ENCODE data around the gene EFCAB12.

EFCAB12 gene

GRCh38 chr3:129360705-129361460 is 67.6 kb downstream of the EFCAB12 start:
- H3K4me3 ChIP-seq (ENCODE audit: low read length) = no peak overlapping the region
- no peak overlapping the region for H3K9ac ChIP-seq (ENCODE audit: low read length)
- no peaks in the 10 kb centered on the region for H3K4me1 ChIP-seq (ENCODE audit: low read length)
- no peak overlapping the region for H3K4me2 ChIP-seq (ENCODE audit: low read length)
- H3K9me3 ChIP-seq (ENCODE audit: insufficient read depth, low read length) = no peaks in the 10 kb centered on the region
- H3K36me3 ChIP-seq (replicated peaks; ENCODE audit: low read depth, low read length) = no peaks in the 10 kb centered on the region
- TF ChIP-seq CTCF (IDR thresholded peaks at IDR 0.05; ENCODE audit: low read depth, low read length) (no peak), EZH2phosphoT487 (IDR thresholded peaks at IDR 0.05; ENCODE audit: low read depth) (no peak)
- no peak overlapping the region for H3K27ac ChIP-seq (ENCODE audit: low read length)
- H2AFZ ChIP-seq (ENCODE audit: low read depth, low read length) = no peak overlapping the region
- H3K27me3 ChIP-seq (ENCODE audit: low read depth, low read length) = no peaks in the 10 kb centered on the region
- H3K79me2 ChIP-seq (ENCODE audit: low read length) = no peaks in the 10 kb centered on the region
- H4K20me1 ChIP-seq (ENCODE audit: insufficient read depth, low read length) = no peaks in the 10 kb centered on the region

- Histone ChIP-seq H3K9me3 (ENCODE audit: insufficient read depth, low read length) (no peaks in the 10 kb centered on the region), H3K9ac (ENCODE audit: low read length) (no peak overlapping the region), H3K27ac (ENCODE audit: low read length) (no peak overlapping the region), H3K36me3 (replicated peaks; ENCODE audit: low read depth, low read length) (no peaks in the 10 kb centered on the region), H3K4me3 (ENCODE audit: low read length) (no peak overlapping the region), H3K27me3 (ENCODE audit: low read depth, low read length) (no peaks in the 10 kb centered on the region), H3K79me2 (ENCODE audit: low read length) (no peaks in the 10 kb centered on the region), H3K4me1 (ENCODE audit: low read length) (no peaks in the 10 kb centered on the region), H2AFZ (ENCODE audit: low read depth, low read length) (no peak overlapping the region), H3K4me2 (ENCODE audit: low read length) (no peak overlapping the region), H4K20me1 (ENCODE audit: insufficient read depth, low read length) (no peaks in the 10 kb centered on the region)
- no peak for TF ChIP-seq EZH2phosphoT487 (IDR thresholded peaks at IDR 0.05; ENCODE audit: low read depth)
Measured at GRCh38 chr3:129360171-129360611, 68.2 kb downstream of the EFCAB12 start.

GRCh38 chr3:129358772-129359371 is 69.6 kb downstream of the EFCAB12 start:
- no peak for TF ChIP-seq EZH2phosphoT487 (IDR thresholded peaks at IDR 0.05; ENCODE audit: low read depth)
- TF ChIP-seq CTCF (IDR thresholded peaks at IDR 0.05; ENCODE audit: low read depth, low read length) = no peak
- Histone ChIP-seq H4K20me1 (ENCODE audit: insufficient read depth, low read length) (no peaks in the 10 kb centered on the region), H2AFZ (ENCODE audit: low read depth, low read length) (no peak overlapping the region), H3K9ac (ENCODE audit: low read length) (no peak overlapping the region), H3K27me3 (ENCODE audit: low read depth, low read length) (no peaks in the 10 kb centered on the region), H3K4me1 (ENCODE audit: low read length) (no peaks in the 10 kb centered on the region), H3K79me2 (ENCODE audit: low read length) (no peaks in the 10 kb centered on the region), H3K4me2 (ENCODE audit: low read length) (no peak overlapping the region), H3K9me3 (ENCODE audit: insufficient read depth, low read length) (no peaks in the 10 kb centered on the region), H3K4me3 (ENCODE audit: low read length) (no peak overlapping the region), H3K36me3 (replicated peaks; ENCODE audit: low read depth, low read length) (no peaks in the 10 kb centered on the region), H3K27ac (ENCODE audit: low read length) (no peak overlapping the region)

- Histone ChIP-seq H2AFZ (ENCODE audit: low read depth, low read length) (no peak overlapping the region), H4K20me1 (ENCODE audit: insufficient read depth, low read length) (no peaks in the 10 kb centered on the region), H3K27ac (ENCODE audit: low read length) (no peak overlapping the region), H3K36me3 (replicated peaks; ENCODE audit: low read depth, low read length) (no peaks in the 10 kb centered on the region), H3K4me3 (ENCODE audit: low read length) (no peak overlapping the region), H3K4me1 (ENCODE audit: low read length) (no peaks in the 10 kb centered on the region), H3K4me2 (ENCODE audit: low read length) (no peak overlapping the region), H3K27me3 (ENCODE audit: low read depth, low read length) (no peaks in the 10 kb centered on the region), H3K79me2 (ENCODE audit: low read length) (no peaks in the 10 kb centered on the region), H3K9me3 (ENCODE audit: insufficient read depth, low read length) (no peaks in the 10 kb centered on the region), H3K9ac (ENCODE audit: low read length) (no peak overlapping the region)
- TF ChIP-seq EZH2phosphoT487 (IDR thresholded peaks at IDR 0.05; ENCODE audit: low read depth) (no peak), CTCF (IDR thresholded peaks at IDR 0.05; ENCODE audit: low read depth, low read length) (no peak)
Measured at GRCh38 chr3:129358177-129358771, 70.2 kb downstream of the EFCAB12 start.
